GM18520 (cell line): ENCODE results near the gene TBC1D2B.

Source experiments
- ATAC-seq: cut with Tn5 transposase; IDR thresholded peaks from one replicate; pipeline ENCODE4 v1.9.1; 2021; ENCODE audit not compliant: unreplicated experiment

The TBC1D2B gene

GRCh38 chr15:78035861-78036476, 41.5 kb downstream of the TBC1D2B start:
- ATAC-seq = no peak

- ATAC-seq = no peak
These were observed 42.2 kb downstream of the TBC1D2B start for GRCh38 chr15:78035321-78035751.

GRCh38 chr15:78034495-78035191, 42.9 kb downstream of the TBC1D2B start:
- ATAC-seq = no peak

- ATAC-seq = no peak
These were observed 43.6 kb downstream of the TBC1D2B start for GRCh38 chr15:78033864-78034263.

GRCh38 chr15:78032671-78033070, 44.8 kb downstream of the TBC1D2B start:
- no peak for ATAC-seq

GRCh38 chr15:78024883-78025282, 52.6 kb downstream of the TBC1D2B start:
- no peak for ATAC-seq

- ATAC-seq = no peak
These were observed 53.0 kb downstream of the TBC1D2B start for GRCh38 chr15:78024519-78024870.

GRCh38 chr15:78023865-78024518, 53.5 kb downstream of the TBC1D2B start:
- no peak for ATAC-seq

GRCh38 chr15:78023081-78023665, 54.3 kb downstream of the TBC1D2B start:
- ATAC-seq = no peak

GRCh38 chr15:78021761-78022160, 55.8 kb downstream of the TBC1D2B start:
- no peak for ATAC-seq

- no peak for ATAC-seq
These were observed 57.5 kb downstream of the TBC1D2B start for GRCh38 chr15:78020007-78020406.

- ATAC-seq = no peak
These were observed 58.4 kb downstream of the TBC1D2B start for GRCh38 chr15:78018946-78019644.

GRCh38 chr15:78018445-78018844, 59.1 kb downstream of the TBC1D2B start:
- ATAC-seq = no peak

GRCh38 chr15:78016860-78017259, 60.7 kb downstream of the TBC1D2B start:
- no peak for ATAC-seq

- ATAC-seq = no peak
These were observed 64.9 kb downstream of the TBC1D2B start for GRCh38 chr15:78012643-78013077.

GRCh38 chr15:78010067-78010466, 67.4 kb downstream of the TBC1D2B start:
- ATAC-seq = no peak

GRCh38 chr15:78007964-78008886, 69.3 kb downstream of the TBC1D2B start:
- ATAC-seq = no peak

GRCh38 chr15:78007211-78007931, 70.1 kb downstream of the TBC1D2B start:
- ATAC-seq = no peak

GRCh38 chr15:78006567-78007205, 70.8 kb downstream of the TBC1D2B start:
- ATAC-seq = no peak
